Body of pancreas (tissue), 4 donors: ENCODE data around the gene LRRC46.

Experiments used
- CTCF ChIP-seq, 7 experiments: fragments of 450-650 bp in 4 of 7; fragments of 200-600 bp in 3 of 7; sonication (generic) in 3 of 7; IDR thresholded peaks; one replicate each; pipeline ENCODE4 v1.5.1; 2016 to 2019; ENCODE audit warnings: antibody characterized with exemption in 7 of 7
- POLR2A ChIP-seq, 3 donors: fragments of 450-650 bp; IDR thresholded peaks; one replicate each; pipeline ENCODE4 v1.6.1; 2016; ENCODE audit warnings: antibody characterized with exemption in 3 of 3, mild to moderate bottlenecking in 2 of 3

GRCh38 chr17:47884905-47885730 is 53.6 kb downstream of the LRRC46 start:
- TF ChIP-seq CTCF (IDR thresholded peaks at IDR 0.05) (no peak), POLR2A (IDR thresholded peaks at IDR 0.05) (no peak)
